CD4-positive, alpha-beta T cell treated with Interleukin-17A for 4 hours (primary cell): ENCODE results near the gene ADGRL4.
"Not testable (repeated sequence)": the region's sequence is repeated elsewhere in the genome, so short reads cannot be mapped to it uniquely, and the experiment has no call there.

ENCODE experiments used
- DNase-seq: peaks from one replicate; pipeline ENCODE4 v3.0.0-alpha.2; 2020; ENCODE audit warnings: mixed read lengths

ADGRL4 gene

DNA sequence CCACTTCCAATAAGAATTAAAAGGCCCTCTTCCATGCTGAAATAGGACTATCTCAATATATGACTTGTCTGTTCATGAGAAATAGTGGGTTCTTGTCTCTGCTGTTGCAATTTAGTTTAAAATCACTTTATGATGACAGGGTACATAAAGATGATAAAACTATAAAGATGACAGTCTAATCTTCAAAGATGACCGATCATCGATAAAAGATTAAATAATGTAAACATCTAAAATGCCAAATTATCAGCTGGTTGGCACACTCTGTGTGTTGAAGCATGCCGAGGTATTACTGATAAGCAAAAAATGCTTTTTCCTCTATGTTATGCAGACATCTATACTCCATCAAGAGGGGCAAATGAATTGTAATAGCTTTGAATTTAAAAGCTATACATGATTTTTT, 89.5 kb downstream of the ADGRL4 start:
- no peak for DNase-seq

DNA sequence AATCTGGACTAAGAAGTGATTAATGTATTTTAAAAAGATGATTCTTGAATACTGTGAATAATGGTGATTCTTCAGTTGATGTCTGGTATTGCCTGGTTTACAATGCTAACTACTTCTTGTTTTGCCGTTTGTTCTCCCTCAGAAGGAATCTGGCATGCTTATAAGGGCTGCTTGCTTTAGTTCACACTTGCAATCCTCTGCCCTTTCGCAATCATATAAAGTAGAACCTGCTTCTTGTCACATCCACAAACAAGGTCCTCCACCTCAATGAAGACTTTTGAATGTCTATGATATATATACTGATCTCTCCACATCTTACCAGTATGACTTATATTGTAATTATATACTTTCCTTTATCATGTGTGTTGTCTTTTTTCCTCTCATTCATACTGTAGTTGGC, 92.6 kb downstream of the ADGRL4 start:
- DNase-seq, result no peak

DNA sequence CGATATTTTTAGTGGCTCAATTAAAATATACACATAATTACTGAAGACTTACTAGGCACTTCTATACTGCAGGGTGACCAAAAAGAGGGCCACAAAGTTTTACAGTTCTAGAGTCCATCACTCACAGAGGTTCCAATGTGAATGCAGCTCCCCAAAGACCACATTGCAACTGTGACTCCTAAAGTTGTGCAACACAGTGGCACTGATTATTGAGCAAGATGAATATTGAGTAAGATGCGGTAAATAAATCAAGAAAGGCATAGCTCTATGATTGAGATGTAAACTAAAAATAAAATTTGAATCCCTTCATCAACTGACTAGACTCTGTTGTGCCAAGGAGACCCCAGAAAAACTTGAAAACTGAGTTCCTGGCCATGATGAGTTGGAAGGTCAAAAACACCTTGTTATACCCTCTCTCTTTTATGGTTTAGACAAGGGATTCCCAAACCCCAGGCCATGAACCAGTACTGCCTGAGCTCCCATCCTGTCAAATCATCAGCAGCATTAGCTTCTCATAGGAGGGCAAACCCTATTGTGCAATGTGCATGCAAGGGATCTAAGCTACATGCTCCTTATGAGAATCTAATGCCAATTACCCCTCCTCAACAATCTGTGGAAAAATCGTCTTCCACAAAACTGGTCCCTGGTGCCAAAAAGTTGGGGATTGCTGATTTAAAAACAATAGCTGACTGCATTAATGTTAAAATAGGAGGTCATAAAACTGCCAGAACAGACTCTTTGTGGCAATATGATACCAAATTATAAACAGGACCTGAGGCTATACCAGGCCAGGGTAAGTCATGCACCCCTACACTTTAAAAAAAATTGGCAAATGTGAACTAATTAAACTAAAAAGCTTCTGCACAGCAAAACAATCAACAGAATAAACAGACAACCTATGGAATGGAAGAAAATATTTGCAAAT, 94.3 kb downstream of the ADGRL4 start:
- no peak for DNase-seq

DNA sequence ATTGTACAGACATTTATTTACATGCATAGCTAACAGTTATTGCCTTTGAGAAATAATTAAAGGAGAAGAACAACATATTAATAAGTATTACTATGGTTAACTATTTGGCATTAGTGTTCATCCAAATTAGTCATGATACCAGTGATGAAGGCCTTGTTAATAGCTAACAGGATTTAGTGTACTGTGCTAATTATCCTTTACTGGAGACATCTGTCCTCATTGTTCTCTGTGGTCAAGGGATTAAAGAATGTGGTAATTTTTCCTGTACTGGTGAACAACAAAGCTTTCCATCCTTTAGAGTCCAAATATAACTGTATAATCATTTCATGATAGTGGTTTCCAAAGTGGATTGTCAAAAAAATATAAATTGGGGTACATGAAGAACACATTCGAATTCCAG, 103.9 kb downstream of the ADGRL4 start:
- no peak for DNase-seq

DNA sequence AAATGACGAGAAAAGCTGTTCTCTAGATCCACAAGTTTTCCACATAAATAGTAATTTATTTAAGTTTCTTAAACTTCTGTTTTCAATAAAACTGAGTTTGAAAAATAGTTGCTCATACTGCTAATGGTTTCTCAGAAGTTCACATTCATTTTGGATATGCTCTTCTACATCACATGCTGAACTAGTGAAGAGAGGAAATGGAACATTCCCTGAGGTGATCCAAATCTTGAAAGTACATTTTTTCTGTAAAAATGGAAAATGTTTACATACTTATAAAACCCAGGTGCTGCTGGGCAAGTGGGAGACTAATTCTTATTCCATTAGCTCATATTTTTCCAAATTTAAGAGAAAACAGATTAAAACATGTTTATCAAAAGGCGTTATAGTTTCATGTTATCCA, 111.7 kb downstream of the ADGRL4 start:
- DNase-seq, result no peak

DNA sequence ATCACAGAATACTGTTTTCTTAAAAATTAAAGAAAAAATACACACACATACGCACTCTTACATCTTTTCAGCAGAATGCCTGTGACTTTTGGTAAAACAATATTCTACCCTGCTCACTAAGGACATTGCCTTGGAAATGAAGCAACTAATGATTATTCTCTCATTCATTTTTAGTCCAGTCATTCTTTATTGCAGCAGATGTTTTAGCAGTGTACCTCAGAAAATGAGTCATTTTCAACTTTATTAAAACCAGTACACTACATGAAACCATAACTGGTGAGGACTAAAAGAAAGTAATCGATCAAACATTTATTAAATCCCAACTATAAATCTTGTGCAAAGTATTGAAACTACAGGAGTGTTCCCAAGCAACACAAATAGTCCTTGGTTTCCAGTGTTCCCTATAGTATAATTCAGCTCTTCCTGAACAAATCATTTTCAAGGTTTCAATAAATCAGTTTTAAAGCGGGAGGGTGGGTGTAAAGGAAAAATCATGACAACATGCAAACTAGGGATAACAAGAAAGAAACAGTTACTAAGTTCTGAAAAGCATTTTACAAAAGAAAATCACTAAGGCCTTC, 114.2 kb downstream of the ADGRL4 start:
- no peak for DNase-seq

DNA sequence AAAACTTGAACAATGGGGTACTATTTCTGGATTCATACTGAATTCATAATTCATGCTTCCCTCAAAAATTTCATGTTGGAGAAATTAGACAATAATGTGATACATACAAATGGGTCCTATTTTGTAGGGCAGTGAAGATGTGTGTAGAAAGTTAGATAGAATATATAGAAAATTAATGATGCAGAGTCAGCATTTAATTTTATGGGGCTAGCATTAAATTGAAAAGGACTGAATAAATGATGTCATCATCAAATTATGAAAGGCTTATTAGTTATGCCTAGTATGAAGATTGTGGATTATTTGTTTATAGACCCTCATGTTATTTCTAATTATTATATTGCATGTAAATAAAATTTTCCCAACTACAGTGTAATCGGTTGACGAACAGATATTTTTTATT, 119.1 kb downstream of the ADGRL4 start:
- DNase-seq, result no peak

DNA sequence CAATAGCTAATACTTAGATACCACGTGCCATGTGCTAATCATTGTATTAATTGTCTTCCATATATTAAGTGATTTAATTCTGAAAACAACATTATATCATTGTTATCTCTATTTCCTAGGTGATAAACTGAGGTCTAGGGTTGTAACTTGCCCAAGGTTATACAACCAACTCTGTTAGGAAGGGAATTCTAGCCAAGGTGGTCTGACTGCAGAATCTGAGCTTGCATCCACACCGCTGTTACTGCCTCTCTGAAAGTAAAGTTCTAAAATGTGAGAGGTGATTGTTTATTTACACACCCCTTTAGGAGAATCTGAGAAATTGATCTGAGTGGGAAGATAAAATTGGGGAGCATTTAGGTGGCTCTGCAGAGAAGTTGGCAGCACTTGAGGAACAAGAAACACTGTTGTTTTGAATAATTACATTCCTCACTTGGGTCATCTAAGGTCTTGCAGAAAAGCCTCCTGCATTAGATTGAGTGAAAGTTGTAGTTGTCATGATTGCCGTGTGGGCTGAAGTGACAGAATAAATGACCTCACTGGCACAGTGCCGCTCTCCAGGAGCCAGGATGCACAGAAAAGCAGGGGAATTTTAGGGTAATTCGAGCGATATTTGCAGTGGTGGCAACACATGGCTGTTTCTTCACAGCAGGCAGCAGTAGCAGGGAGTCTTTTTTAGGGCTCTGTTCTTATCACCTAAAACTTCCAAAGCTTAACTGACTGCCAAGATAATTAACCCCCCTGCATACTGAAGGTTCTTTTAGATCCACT, 121.7 kb downstream of the ADGRL4 start:
- DNase-seq, result no peak

DNA sequence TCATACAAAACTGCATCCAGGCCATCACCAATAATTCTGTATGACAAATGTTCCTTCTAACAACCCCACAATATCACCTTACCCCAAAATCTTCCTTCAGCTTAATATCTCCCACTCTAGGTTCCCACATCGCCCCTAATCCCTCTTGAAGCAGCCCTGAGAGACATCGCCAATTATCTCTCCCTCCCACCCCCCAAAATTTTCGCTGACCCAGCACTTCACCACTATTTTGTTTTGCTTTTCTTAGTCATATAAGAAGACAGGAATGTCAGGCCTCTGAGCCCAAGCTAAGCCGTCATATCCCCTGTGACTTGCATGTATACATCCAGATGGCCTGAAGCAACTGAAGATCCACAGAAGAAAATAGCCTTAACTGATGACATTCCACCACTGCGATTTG, 126.3 kb downstream of the ADGRL4 start:
- DNase-seq, result no peak

DNA sequence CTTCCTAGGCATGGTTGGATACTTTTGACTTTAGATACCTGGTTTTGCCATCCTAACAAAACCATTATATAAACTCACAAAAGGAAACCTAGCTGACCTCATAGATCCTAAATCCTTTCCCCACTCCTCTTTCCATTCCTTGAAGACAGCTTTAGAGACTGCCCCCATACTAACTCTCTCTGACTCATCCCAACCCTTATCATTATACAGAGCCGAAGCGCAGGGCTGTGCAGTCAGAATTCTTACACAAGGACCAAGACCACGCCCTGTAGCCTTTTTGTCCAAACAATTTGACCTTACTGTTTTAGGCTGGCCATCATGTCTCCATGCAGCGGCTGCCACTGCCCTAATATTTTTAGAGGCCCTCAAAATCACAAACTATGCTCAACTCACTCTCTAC, 130.5 kb downstream of the ADGRL4 start:
- DNase-seq, result not testable (repeated sequence)

DNA sequence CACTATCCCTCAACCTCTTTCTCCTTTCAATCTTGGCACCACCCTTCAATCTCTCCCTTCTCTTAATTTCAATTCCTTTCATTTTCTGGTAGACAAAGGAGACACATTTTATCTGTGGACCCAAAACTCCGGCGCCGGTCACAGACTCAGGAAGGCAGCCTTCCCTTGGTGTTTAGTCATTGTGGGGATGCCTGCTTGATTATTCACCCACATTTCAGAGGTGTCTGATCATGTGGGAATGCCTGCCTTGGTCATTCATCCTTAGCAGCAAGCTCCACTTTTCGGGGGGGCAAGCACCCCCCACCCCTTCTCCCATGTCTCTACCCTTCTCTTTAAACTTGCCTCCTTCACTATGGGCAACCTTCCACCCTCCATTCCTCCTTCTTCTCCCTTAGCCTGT, 133.7 kb downstream of the ADGRL4 start:
- not testable (repeated sequence) for DNase-seq

DNA sequence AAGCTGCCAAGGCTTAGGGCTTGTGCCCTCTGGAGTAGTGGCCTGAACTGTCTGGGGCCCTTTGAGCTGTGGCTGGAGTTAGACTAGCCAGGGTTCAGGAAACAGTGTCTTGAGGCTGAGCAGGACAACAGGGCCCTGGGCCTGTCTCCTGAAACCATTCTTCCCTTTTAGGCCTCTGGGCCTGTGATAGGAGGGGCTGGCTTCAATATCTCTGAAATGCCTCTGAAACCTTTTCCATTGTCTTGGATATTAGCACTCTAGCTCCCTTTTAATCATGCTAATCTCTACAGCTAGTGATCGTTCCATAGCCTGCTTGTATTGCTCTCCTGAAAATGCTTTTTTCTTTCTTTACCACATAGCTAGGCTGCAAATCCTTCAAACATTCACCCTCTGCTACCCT, 135.3 kb downstream of the ADGRL4 start:
- no peak for DNase-seq

DNA sequence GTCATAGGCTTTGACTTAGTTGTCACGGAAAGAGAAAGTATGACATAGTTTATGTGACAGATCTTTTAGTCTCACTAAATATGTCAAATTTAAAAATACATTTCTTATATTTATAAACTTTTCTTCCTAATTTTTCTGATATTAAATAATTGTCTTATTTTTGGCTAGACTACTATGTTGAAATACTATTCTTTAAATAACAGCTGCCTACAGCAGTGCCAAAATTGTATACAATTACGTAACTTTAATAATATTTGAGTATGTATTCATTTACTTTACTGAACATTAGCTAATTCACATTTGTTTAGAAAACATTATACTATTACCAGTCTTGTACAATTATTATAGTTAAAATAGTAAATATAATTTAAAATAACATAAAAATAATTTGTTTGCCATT, 137.4 kb downstream of the ADGRL4 start:
- no peak for DNase-seq

DNA sequence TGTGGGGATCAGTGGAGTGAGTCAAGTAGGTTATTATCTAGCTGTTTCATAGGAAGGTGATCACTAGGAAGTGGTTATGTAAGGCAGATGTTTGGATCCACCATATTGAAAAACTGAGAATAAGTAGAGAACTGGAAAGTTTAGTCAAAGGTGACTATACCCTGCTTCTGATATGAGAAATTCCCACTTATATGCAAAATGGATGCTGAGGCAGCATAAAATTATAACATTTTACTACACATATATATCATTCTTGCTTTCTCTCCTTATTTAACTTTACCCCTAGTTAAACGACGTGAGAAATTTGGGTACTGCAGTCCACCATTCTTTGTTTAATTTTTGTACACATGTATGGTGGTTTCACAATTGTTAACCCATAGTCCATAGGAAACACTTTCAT, 142.4 kb downstream of the ADGRL4 start:
- DNase-seq, result no peak

DNA sequence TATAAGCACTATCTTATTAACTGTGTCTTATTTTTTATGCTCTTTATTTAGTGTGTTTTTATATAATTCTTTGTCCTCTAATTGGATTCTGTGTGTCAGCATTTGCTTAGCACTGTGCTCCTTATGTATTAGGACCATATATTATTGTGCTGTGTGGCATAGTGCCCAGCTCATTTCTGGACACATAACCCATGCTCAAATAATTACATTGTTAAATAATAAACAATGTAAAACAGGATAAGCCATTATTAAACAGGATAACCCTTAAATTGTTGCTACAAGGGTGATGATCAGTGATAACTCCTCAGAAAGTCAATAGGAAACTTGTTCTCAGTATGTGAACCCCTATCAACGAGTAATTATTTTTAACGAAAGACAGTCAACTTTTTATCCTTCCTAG, 150.4 kb downstream of the ADGRL4 start:
- no peak for DNase-seq

DNA sequence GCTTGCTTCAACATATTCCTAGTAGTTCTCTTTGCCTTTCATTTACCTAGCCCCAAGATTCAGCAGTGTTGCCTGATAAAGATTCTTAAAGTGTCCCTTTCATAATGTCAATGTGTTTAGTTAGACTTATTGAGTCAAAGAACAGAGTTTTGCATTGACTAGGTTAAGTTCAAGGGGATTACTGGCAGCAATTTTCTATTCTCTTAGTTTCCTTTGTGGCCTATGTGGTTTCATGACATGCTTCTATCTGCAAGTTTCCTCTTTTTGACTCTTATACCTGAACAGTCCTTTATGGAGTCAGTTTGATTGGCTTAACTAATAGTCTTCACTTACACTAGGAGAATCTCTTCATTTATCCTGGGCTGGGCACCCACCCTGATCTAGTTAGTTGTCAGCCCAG, 151.3 kb downstream of the ADGRL4 start:
- DNase-seq, result no peak

DNA sequence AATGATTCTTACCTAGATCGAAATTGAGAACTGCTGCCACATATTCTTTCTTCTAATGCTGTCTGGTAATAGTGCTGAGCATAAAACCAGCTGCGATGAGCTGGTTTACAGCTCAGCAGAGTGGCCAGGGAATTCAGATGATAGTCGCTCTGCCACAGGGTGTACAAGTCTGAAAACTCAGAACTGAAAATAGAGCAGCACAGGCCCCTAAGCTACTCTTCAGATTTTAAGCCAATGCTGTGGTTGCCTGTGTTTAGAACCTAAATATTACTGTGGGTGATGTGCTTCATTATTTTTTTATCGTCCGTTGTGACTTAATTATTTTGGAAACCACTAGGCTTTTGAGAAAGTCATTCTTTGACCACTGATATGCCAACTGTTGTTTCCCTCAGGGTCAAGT, 152.0 kb downstream of the ADGRL4 start:
- no peak for DNase-seq

DNA sequence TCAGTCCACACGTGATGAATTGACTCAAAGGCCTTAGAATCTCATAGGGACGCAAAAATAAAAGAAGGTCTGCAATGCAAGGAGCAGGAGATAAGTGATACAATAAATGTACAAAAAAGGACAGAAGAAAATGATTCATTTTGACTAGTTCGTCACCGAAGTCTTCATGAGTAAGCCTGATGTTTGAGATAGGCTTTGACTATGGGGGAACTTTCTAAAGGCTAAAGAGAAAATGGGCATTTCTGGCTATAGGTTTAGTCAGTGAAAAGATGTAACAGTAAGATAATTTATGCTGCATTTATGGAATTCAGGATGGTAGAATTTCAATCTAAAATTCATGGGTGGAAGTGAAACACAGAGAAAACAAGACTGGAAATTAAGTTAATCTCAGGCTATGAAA, 163.0 kb downstream of the ADGRL4 start:
- no peak for DNase-seq

DNA sequence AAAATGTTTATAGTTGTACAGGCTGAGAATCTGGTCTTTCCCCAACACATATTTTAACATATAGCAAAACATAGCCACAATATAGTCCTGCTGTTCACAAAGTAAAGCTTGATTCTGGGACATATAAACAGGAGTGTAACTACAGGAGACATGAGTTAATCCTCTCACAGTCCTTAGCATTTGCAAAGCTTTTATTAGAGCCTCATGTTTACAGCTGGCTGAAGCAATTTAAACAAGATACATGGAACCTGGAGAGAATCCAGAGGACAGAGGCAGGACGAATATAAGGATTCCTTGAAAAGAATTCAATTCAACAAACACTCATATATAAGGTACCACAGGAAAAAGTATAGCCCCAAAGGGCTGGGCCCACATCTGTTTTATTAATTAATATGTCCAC, 163.4 kb downstream of the ADGRL4 start:
- DNase-seq, result no peak

DNA sequence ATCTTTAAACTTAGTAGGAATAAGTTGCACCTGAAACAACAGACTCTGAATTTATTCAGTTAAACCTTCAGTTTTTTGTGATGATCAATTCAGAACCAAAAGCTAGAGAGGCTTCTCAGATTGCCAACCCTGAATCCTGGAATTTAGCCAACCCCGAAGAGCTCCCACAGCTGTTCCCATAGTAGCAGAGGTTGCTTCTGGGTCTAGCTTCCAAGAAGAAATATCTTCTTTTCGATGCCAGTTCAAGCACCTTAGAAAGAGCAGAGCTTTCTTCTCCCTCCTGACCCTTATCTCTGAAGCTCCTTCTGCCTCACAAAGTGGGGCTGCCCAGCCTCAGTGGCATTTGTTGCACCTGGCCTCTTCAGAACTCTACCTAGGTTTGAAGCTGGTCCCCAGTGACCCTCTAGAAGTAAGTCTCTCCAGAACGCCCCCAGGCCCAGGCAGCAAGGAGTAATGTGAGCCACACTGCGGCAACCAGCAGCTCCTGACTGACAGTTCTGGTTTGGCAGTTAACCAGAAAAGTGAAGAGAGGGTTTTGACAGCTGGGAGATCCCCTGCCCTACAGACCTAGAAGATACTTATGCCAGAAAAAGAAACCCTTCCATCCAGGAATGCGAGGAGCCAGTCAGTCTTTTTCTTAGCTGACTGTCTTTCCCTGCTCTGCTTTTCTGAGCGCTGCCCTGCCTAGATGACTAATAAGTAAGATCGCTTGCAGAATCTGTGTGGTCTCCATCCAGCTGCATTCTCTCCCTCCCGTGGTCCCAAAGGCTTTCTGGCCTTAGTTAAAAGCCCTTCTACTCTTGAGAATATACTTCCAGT, 165.9 kb downstream of the ADGRL4 start:
- DNase-seq, result no peak
